DLD1 (cell line): ENCODE data around the gene CNTN2.

Experiments
- in situ Hi-C: cut with HindIII; loops from 2 replicates; pipeline ENCODE4 v1.10.0; 2017; ENCODE audit warnings: low sequenced_read_pairs

CNTN2 gene

GRCh38 chr1:205042911-205043806 lies at the start of gene CNTN2:
TSS of gene CNTN2 (plus strand) at chr1:205043212. CDS start at chr1:205053186, 9,974 bp downstream.
- in situ Hi-C loops, result no loop called here

GRCh38 chr1:204994086-204994862 lies 48.7 kb upstream of the CNTN2 start:
- in situ Hi-C loops, result no loop called here

- in situ Hi-C loops, result no loop called here
These were observed 46.0 kb upstream of the CNTN2 start for GRCh38 chr1:204996981-204997380.

GRCh38 chr1:204997591-204998355 lies 45.2 kb upstream of the CNTN2 start:
- in situ Hi-C loops, result no loop called here

GRCh38 chr1:205001162-205001561 lies 41.9 kb upstream of the CNTN2 start:
- in situ Hi-C loops, result no loop called here

- in situ Hi-C loops, result no loop called here
These were observed 40.3 kb upstream of the CNTN2 start for GRCh38 chr1:205002705-205003104.

GRCh38 chr1:205003358-205004131 lies 39.5 kb upstream of the CNTN2 start:
- in situ Hi-C loops, result no loop called here

GRCh38 chr1:205004351-205004750 lies 38.7 kb upstream of the CNTN2 start:
- in situ Hi-C loops, result no loop called here

GRCh38 chr1:205008896-205009295 lies 34.1 kb upstream of the CNTN2 start:
- in situ Hi-C loops, result no loop called here

- in situ Hi-C loops, result no loop called here
These were observed 33.3 kb upstream of the CNTN2 start for GRCh38 chr1:205009670-205010069.

GRCh38 chr1:205012391-205013140 lies 30.4 kb upstream of the CNTN2 start:
- in situ Hi-C loops, result no loop called here

- in situ Hi-C loops, result no loop called here
These were observed 29.2 kb upstream of the CNTN2 start for GRCh38 chr1:205013683-205014367.

GRCh38 chr1:205014783-205015182 lies 28.2 kb upstream of the CNTN2 start:
- in situ Hi-C loops, result no loop called here

- in situ Hi-C loops, result no loop called here
These were observed 27.8 kb upstream of the CNTN2 start for GRCh38 chr1:205015241-205015640.

GRCh38 chr1:205016075-205016474 lies 26.9 kb upstream of the CNTN2 start:
- in situ Hi-C loops, result no loop called here

GRCh38 chr1:205016584-205016983 lies 26.4 kb upstream of the CNTN2 start:
- in situ Hi-C loops, result no loop called here

GRCh38 chr1:205017001-205017400 lies 26.0 kb upstream of the CNTN2 start:
- in situ Hi-C loops, result no loop called here

GRCh38 chr1:205017766-205018165 lies 25.2 kb upstream of the CNTN2 start:
- in situ Hi-C loops, result no loop called here

- in situ Hi-C loops, result no loop called here
These were observed 24.6 kb upstream of the CNTN2 start for GRCh38 chr1:205018381-205018780.
